ENCODE data around the gene GLYAT.

The GLYAT gene
- 0 to 0.25 (median 0) reads per million in 9 experiments for total RNA-seq

GRCh38 chr11:58731819-58732218 is at the start of gene GLYAT:
Gene GLYAT, minus strand, starts transcription at chr11:58731943. Its CDS starts 7,447 bp downstream, at chr11:58724496.
- no peak within 1 kb of the TSS for H3K4me3 Mint-ChIP-seq
- no peak for ATAC-seq (replicated peaks)
- peaks cover 35 to 43% of the 10 kb centered on the region in 2 donors for H3K27me3 Mint-ChIP-seq
- no peak for DNase-seq
- H3K4me1 Mint-ChIP-seq (ENCODE audit: low read depth in 2 of 2), result no peaks in the 10 kb centered on the region
- H3K36me3 Mint-ChIP-seq (ENCODE audit: insufficient read depth), result peaks cover 2% of the 10 kb centered on the region
- no peak within 1 kb of the TSS for H3K27ac Mint-ChIP-seq
- no peaks in the 10 kb centered on the region for H3K9me3 Mint-ChIP-seq

GRCh38 chr11:58781345-58781744 is 49.6 kb upstream of the GLYAT start:
- Mint-ChIP-seq H3K36me3 (ENCODE audit: insufficient read depth) (no peaks in the 10 kb centered on the region), H3K4me1 (ENCODE audit: low read depth in 2 of 2) (no peaks in the 10 kb centered on the region), H3K9me3 (no peaks in the 10 kb centered on the region), H3K27me3 (peaks cover 13 to 18% of the 10 kb centered on the region in 2 donors), H3K27ac (no peak overlapping the region), H3K4me3 (no peak overlapping the region)
- ATAC-seq (replicated peaks) (no peak), DNase-seq (no peak)

GRCh38 chr11:58780578-58780977 is 48.8 kb upstream of the GLYAT start:
- DNase-seq (no peak), ATAC-seq (replicated peaks) (no peak)
- Mint-ChIP-seq H3K27me3 (peaks cover 20 to 23% of the 10 kb centered on the region in 2 donors), H3K27ac (no peak overlapping the region), H3K4me3 (no peak overlapping the region), H3K4me1 (ENCODE audit: low read depth in 2 of 2) (no peaks in the 10 kb centered on the region), H3K9me3 (no peaks in the 10 kb centered on the region), H3K36me3 (ENCODE audit: insufficient read depth) (no peaks in the 10 kb centered on the region)

GRCh38 chr11:58776891-58777710 is 45.4 kb upstream of the GLYAT start:
- DNase-seq (no peak), ATAC-seq (replicated peaks) (no peak)
- H3K27me3 Mint-ChIP-seq, result peaks cover 29 to 38% of the 10 kb centered on the region in 2 donors
- H3K9me3 Mint-ChIP-seq, result no peaks in the 10 kb centered on the region
- no peak overlapping the region for H3K27ac Mint-ChIP-seq
- no peak overlapping the region for H3K4me3 Mint-ChIP-seq
- no peaks in the 10 kb centered on the region for H3K4me1 Mint-ChIP-seq (ENCODE audit: low read depth in 2 of 2)
- H3K36me3 Mint-ChIP-seq (ENCODE audit: insufficient read depth), result no peaks in the 10 kb centered on the region

DNA sequence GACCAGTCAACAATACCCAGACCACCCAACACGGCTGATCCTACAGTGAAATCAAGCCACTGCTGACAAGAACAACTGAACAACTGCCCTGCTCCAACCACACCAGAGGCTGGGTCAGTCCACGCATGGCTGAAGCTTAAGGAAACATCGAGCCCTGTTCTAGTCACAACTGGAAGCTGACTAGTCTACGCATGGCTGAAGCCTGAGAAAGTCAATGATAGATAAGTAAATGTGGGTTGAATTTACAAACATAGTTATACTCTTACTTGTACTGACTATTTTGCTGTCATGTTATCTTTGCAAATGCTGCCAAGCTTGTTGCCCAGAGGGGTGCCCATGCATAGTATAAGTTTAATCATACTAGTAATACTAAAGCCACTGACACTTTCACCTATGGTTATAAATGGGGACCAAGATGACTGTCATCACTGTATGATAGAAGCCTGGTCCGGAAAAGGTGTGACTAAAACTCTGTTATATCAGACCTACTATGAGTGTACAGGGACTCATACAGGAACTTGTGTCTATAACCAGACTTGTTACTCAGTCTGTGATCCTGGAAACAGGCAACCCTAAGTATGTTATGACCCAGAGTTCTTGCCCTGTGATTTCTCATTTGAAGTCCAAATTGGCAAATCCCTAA is 43.4 kb upstream of the GLYAT start:
- Mint-ChIP-seq H3K4me3 (no peak overlapping the region), H3K36me3 (ENCODE audit: insufficient read depth) (no peaks in the 10 kb centered on the region), H3K27ac (no peak overlapping the region), H3K4me1 (ENCODE audit: low read depth in 2 of 2) (peaks cover 0 to 2% of the 10 kb centered on the region in 2 donors), H3K27me3 (peaks cover 47 to 57% of the 10 kb centered on the region in 2 donors), H3K9me3 (no peaks in the 10 kb centered on the region)
- no peak for ATAC-seq (replicated peaks)
- no peak for DNase-seq

DNA sequence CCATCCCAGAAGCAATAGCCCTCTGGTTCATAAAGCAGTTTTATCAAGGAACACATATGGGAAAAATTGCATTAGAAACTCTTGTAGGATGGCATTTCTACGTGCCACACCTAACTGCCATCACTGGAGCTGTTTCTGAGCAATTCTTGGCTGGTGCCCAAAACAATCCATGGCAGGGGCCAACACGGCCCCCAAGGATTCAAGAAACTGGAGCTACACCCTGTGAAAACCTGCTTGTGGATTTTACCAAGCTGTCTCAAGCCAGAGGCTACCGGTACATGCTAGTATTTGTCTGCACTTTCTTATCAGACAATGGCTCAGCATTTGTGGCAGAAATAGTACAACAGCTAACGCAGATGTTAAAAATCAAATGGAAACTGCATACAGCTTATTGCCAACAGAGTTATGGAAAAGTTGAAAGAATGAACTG is 42.4 kb upstream of the GLYAT start:
- H3K4me3 Mint-ChIP-seq, result no peak overlapping the region
- peaks cover 0 to 2% of the 10 kb centered on the region in 2 donors for H3K4me1 Mint-ChIP-seq (ENCODE audit: low read depth in 2 of 2)
- peaks cover 52 to 58% of the 10 kb centered on the region in 2 donors for H3K27me3 Mint-ChIP-seq
- no peaks in the 10 kb centered on the region for H3K9me3 Mint-ChIP-seq
- ATAC-seq (replicated peaks) (no peak), DNase-seq (no peak)
- no peaks in the 10 kb centered on the region for H3K36me3 Mint-ChIP-seq (ENCODE audit: insufficient read depth)
- no peak overlapping the region for H3K27ac Mint-ChIP-seq

DNA sequence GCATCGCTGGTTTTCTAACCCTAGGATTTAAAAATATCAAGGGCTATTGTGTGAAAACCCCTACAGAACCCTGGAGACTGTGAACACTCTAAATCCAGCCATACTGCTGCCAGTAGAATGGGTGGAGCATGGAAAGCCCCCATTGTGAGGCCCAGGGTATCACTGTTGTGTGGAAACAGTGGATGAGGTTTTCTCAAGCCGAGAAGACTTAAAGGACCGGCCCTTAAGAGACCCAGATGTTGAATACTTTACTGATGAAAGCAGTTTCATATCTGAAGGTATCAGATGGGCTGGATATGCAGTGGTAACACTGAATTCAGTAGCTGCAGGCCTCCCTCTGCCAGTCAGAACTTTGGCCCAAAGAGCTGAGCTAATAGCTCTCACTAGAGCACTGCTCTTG is 41.6 kb upstream of the GLYAT start:
- ATAC-seq (replicated peaks) (no peak), DNase-seq (no peak)
- peaks cover 47 to 58% of the 10 kb centered on the region in 2 donors for H3K27me3 Mint-ChIP-seq
- H3K4me1 Mint-ChIP-seq (ENCODE audit: low read depth in 2 of 2), result peaks cover 0 to 4% of the 10 kb centered on the region in 2 donors
- H3K9me3 Mint-ChIP-seq, result no peaks in the 10 kb centered on the region
- no peak overlapping the region for H3K27ac Mint-ChIP-seq
- no peaks in the 10 kb centered on the region for H3K36me3 Mint-ChIP-seq (ENCODE audit: insufficient read depth)
- H3K4me3 Mint-ChIP-seq, result no peak overlapping the region

DNA sequence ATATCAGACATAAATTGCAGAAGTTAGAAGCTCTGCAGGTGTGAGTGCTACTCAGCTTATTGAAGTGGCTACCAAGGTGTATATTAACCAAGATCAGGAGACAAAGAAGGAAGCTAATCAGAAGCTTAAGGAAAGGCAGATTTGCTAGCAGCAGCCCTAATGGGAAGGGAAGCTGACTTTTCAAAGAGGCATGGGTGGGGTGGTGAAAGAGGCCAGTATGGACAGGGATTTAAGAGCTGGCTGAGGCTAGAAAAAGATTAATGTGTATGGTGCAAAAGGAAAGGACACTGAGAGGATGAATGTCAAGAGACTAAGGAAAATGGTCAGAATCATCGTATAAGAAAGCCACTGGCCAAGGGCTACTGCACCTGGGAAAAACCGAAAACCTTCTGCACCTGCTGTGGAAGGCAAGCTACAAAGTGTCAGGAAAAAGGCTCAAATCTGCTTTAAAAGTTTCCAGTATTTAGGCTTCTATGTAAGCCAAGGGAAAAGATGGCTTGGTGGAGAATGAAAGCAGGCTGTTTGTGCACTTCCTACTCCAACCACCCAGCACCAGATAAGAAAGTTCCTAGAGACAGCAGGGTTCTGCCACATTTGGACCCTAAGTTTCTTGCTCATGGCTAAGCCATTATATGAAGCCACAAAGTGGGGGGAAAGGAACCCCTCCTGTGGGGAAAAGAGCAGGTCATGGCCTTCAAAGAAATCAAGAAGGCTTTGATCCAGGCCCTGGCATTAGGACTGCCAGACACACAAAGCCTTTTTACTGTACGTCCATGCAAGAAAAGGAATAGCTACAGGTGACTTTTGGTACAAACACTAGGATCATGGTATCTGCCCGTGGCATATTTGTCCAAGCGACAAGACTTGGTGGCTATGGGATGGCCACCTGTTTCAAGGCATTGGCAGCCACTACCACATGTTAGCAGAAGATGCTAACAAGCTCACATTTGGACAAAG is 40.9 kb upstream of the GLYAT start:
- no peaks in the 10 kb centered on the region for H3K36me3 Mint-ChIP-seq (ENCODE audit: insufficient read depth)
- H3K4me1 Mint-ChIP-seq (ENCODE audit: low read depth in 2 of 2), result peaks cover 0 to 4% of the 10 kb centered on the region in 2 donors
- H3K4me3 Mint-ChIP-seq, result no peak overlapping the region
- DNase-seq (no peak), ATAC-seq (replicated peaks) (no peak)
- H3K9me3 Mint-ChIP-seq, result no peaks in the 10 kb centered on the region
- H3K27ac Mint-ChIP-seq, result no peak overlapping the region
- H3K27me3 Mint-ChIP-seq, result peaks cover 47 to 58% of the 10 kb centered on the region in 2 donors

DNA sequence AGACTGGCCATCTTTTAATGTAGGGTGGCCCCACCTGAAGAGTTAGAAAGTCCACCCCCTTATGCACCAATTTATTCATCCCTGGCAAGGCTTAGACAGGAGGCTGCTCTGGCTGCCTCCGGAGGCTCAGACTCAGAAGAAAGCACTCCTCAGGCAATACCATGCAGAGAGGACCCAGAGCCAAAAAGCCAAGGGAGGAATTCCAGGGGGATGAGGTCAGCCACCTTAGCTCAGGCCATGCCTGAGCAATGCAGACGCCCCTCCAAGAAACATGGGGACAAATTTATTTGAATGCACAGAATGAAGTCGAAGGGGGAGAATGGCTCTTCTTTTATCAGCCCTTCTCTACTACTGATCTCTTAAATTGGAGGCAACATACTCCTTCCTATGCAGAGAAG is 39.7 kb upstream of the GLYAT start:
- ATAC-seq (replicated peaks) (no peak), DNase-seq (no peak)
- Mint-ChIP-seq H3K36me3 (ENCODE audit: insufficient read depth) (no peaks in the 10 kb centered on the region), H3K27ac (no peak overlapping the region), H3K4me1 (ENCODE audit: low read depth in 2 of 2) (peaks cover 0 to 4% of the 10 kb centered on the region in 2 donors), H3K27me3 (peaks cover 41 to 46% of the 10 kb centered on the region in 2 donors), H3K4me3 (no peak overlapping the region), H3K9me3 (no peaks in the 10 kb centered on the region)

DNA sequence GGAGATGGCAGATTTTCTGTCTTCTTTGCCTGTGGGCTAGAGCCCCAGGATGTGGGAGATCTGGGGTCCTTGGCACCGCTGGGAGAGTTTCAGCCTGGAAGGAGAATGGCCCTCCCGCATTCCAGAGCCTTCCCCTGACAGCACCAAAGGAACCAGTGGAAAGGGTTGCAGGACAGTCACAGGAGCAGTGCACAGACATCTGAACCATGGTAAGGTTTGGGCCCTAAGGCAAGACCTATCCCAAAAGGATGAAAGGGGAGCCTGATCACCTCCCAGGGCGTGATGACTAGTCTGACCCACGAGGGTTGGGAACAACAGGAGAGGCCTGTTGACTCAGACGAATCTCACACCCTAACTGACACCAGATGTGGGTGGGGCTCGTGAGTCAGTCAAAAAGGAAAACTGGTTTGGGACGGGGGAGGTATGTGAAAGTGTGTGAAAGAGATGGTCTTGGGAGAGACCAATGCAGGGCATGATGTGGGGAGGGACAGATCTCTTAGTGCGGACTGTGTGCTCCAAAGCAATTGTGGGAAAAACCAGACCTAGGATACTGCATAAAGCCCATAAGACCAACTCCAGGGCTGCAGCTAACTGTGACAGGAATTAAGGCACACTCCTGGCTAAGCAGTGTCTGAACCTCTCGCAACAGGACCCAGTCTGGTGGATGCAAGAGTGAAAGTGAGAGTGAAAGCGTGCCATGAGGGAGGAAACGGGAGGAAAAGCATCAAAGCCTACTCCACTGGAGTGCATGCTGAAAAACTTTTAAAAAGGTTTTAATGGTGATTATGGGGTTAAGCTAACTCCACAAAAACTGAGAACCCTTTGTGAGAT is 39.1 kb upstream of the GLYAT start:
- Mint-ChIP-seq H3K9me3 (no peaks in the 10 kb centered on the region), H3K4me3 (no peak overlapping the region), H3K36me3 (ENCODE audit: insufficient read depth) (no peaks in the 10 kb centered on the region), H3K27ac (no peak overlapping the region), H3K27me3 (peaks cover 38 to 42% of the 10 kb centered on the region in 2 donors), H3K4me1 (ENCODE audit: low read depth in 2 of 2) (peaks cover 0 to 4% of the 10 kb centered on the region in 2 donors)
- DNase-seq (no peak), ATAC-seq (replicated peaks) (no peak)

- Mint-ChIP-seq H3K4me3 (no peak overlapping the region), H3K36me3 (ENCODE audit: insufficient read depth) (no peaks in the 10 kb centered on the region), H3K4me1 (ENCODE audit: low read depth in 2 of 2) (peaks cover 0 to 4% of the 10 kb centered on the region in 2 donors), H3K27ac (no peak overlapping the region), H3K9me3 (no peaks in the 10 kb centered on the region), H3K27me3 (peaks cover 34 to 44% of the 10 kb centered on the region in 2 donors)
- DNase-seq (no peak), ATAC-seq (replicated peaks) (no peak)
These were observed 38.4 kb upstream of the GLYAT start for GRCh38 chr11:58770166-58770565.

DNA sequence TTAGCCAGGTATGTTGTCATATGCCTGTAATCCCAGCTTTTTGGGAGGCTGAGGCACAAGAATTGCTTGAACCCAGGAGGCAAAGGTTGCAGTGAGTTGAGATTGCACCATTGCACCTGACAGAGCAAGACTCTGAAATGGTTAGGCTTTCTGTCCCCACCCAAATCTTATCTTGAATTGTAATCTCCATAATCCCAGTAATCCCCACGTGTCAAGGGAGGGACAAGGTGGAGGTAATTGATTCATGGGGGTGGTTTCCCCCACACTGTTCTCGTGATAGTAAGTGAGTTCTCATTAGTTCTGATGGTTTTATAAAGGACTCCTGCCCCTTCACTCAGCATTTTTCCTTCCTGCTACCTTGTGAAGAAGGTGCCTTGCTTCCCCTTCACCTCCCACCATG is 37.6 kb upstream of the GLYAT start:
- no peaks in the 10 kb centered on the region for H3K9me3 Mint-ChIP-seq
- no peak overlapping the region for H3K4me3 Mint-ChIP-seq
- H3K27ac Mint-ChIP-seq, result no peak overlapping the region
- ATAC-seq (replicated peaks) (no peak), DNase-seq (no peak)
- peaks cover 41 to 44% of the 10 kb centered on the region in 2 donors for H3K27me3 Mint-ChIP-seq
- peaks cover 0 to 4% of the 10 kb centered on the region in 2 donors for H3K4me1 Mint-ChIP-seq (ENCODE audit: low read depth in 2 of 2)
- no peaks in the 10 kb centered on the region for H3K36me3 Mint-ChIP-seq (ENCODE audit: insufficient read depth)
